Daoy (cell line): ENCODE measurements around the gene AP3S1. TPM values are rescaled to one million over a fixed set of nuclear protein-coding genes. Genes with fewer than 3 reads are reported as not detected.
"Not testable (repeated sequence)": the region's sequence is repeated elsewhere in the genome, so short reads cannot be mapped to it uniquely, and the experiment has no call there.

ENCODE experiments used
- DNase-seq: peaks from one replicate; pipeline ENCODE4 v3.0.0-alpha.2; 2015; ENCODE audit warnings: low read depth
- total RNA-seq: library from RNA; depleted of rRNA; stranded (reverse); fragments of >200 nt; shearing (Covaris generic); gene quantifications from 2 replicates; pipeline ENCODE4 v1.2.3, GENCODE V29; 2014; rRNA removed

The AP3S1 gene
- 109 and 194 TPM in 2 replicates for total RNA-seq

- DNase-seq, result peak; percentile 95
Measured at GRCh38 chr5:115841382-115842088, at the start of gene AP3S1, which contains the start of gene ATG12. Gene AP3S1, plus strand, starts transcription at chr5:115841935. Its CDS starts 103 bp downstream, at chr5:115842038. Gene ATG12, minus strand, starts transcription at chr5:115841565. Its CDS starts 13 bp downstream, at chr5:115841552.

GRCh38 chr5:115795700-115796099, 46.0 kb upstream of the AP3S1 start:
- no peak for DNase-seq

- no peak for DNase-seq
Measured at GRCh38 chr5:115796656-115797055, 45.1 kb upstream of the AP3S1 start.

GRCh38 chr5:115798252-115798651, 43.5 kb upstream of the AP3S1 start:
- DNase-seq, result no peak

- no peak for DNase-seq
Measured at GRCh38 chr5:115800108-115800507, 41.6 kb upstream of the AP3S1 start.

GRCh38 chr5:115801152-115801551, 40.6 kb upstream of the AP3S1 start:
- no peak for DNase-seq

- DNase-seq, result no peak
Measured at GRCh38 chr5:115801984-115802383, 39.8 kb upstream of the AP3S1 start.

GRCh38 chr5:115806986-115807653, 34.6 kb upstream of the AP3S1 start:
- no peak for DNase-seq

- DNase-seq, result no peak
Measured at GRCh38 chr5:115807654-115808052, 34.1 kb upstream of the AP3S1 start.

- not testable (repeated sequence) for DNase-seq
Measured at GRCh38 chr5:115808066-115808465, 33.7 kb upstream of the AP3S1 start.

- DNase-seq, result no peak
Measured at GRCh38 chr5:115809946-115810345, 31.8 kb upstream of the AP3S1 start.

- DNase-seq, result no peak
Measured at GRCh38 chr5:115810761-115811160, 31.0 kb upstream of the AP3S1 start.

GRCh38 chr5:115811406-115811805, 30.3 kb upstream of the AP3S1 start:
- no peak for DNase-seq

GRCh38 chr5:115812372-115812771, 29.4 kb upstream of the AP3S1 start:
- no peak for DNase-seq

- DNase-seq, result no peak
Measured at GRCh38 chr5:115813719-115814118, 28.0 kb upstream of the AP3S1 start.

- no peak for DNase-seq
Measured at GRCh38 chr5:115815006-115815692, 26.6 kb upstream of the AP3S1 start.

GRCh38 chr5:115815693-115816225, 26.0 kb upstream of the AP3S1 start:
- peak; percentile 25 for DNase-seq

GRCh38 chr5:115816226-115817081, 25.3 kb upstream of the AP3S1 start, which contains the start of gene CDO1:
Gene CDO1, minus strand, starts transcription at chr5:115816659. Its CDS starts 262 bp downstream, at chr5:115816397.
- peak; percentile 69 for DNase-seq

- DNase-seq, result no peak
Measured at GRCh38 chr5:115817386-115817785, 24.3 kb upstream of the AP3S1 start.

- no peak for DNase-seq
Measured at GRCh38 chr5:115818821-115819220, 22.9 kb upstream of the AP3S1 start.

GRCh38 chr5:115820846-115821245, 20.9 kb upstream of the AP3S1 start:
- no peak for DNase-seq
